ENCODE results near the gene TSPYL2.

TSPYL2 gene

DNA sequence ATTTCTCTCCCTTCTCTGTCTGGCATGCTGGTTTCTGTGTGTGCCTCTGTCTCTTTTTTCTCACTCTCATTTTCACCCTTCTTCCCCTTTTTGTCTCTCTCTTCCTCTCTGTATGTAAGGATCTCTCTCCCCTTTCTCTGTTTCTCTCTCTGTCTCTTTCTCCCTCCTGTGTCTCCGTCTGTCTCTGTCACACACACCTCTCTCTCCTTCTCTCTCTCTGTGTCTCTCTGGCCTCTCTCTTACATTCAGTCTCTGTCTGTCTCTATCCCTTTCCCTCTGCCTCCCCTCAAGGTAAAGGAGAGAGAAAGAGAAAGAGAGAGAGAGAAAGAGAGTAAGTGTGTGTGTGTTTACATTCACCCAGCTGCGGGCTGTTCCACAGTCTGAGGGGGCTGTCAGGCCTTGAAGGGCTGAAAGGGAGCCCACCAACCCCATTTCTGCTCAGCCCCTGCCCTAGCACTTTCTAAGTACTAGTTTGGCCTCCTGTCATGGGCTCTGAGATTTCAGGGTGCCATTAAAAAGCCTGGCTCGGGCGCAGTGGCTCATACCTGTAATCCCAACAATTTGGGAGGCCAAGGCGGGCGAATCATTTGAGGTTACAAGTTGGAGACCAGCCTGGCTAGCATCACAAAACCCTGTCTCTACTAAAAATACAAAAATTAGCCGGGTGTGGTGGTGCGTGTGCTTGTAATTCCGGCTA, 9.6 kb upstream of the TSPYL2 start:
- TF ChIP-seq GATA2 (IDR thresholded peaks at IDR 0.05; ENCODE audit: low read depth, low read length) = no peak

DNA sequence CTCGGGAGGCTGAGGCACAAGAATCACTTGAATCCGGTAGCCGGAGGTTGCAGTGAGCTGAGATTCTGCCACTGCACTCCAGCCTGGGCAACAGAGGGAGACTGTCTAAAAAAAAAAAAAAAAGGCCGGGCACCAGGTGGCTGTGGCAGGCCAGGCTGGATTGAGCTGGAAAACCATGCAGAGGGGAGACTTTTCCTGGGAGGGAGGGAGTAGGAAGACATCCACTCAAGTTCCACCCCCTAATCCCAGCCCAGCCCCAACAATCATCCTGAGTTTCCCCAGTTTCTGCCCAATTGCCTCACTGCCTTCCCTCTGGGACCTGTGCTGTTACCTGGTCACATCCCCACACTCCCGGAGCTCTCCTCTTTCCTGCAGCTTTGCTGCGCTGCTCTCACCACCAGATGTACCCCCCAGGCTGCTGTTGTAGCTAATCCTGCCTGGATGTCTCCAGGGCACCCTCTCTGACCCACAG, 9.0 kb upstream of the TSPYL2 start:
- TF ChIP-seq GATA2 (IDR thresholded peaks at IDR 0.05; ENCODE audit: low read depth, low read length) (no peak), GATA3 (IDR thresholded peaks at IDR 0.05; ENCODE audit: low read depth, low read length) (no peak)

DNA sequence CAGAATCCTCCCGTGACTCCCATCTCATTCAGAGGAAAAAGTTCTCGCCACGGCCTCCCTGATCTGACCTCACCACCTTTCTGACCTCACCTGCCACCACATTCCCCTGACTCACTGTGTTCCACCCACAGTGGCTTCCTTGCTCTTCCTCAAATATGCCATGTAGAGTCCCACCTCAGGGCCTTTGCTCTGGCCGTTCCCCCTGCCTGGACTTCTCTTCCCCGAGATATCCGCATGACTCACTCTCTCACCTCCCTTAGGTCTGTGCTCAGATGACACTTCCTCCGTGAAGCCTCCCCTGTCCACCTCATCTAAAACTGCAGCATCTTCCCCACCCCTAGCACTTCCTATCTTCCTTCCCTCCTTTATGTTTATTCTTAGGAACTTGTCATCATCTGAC, 7.2 kb upstream of the TSPYL2 start:
- TF ChIP-seq GATA2 (IDR thresholded peaks at IDR 0.05; ENCODE audit: low read depth, low read length) (no peak), GATA3 (IDR thresholded peaks at IDR 0.05; ENCODE audit: low read depth, low read length) (no peak)

DNA sequence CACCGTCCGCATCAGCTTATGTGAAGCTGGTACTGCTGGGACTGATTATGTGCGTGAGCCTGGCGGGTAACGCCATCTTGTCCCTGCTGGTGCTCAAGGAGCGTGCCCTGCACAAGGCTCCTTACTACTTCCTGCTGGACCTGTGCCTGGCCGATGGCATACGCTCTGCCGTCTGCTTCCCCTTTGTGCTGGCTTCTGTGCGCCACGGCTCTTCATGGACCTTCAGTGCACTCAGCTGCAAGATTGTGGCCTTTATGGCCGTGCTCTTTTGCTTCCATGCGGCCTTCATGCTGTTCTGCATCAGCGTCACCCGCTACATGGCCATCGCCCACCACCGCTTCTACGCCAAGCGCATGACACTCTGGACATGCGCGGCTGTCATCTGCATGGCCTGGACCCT, 5.5 kb upstream of the TSPYL2 start:
- TF ChIP-seq GATA2 (IDR thresholded peaks at IDR 0.05; ENCODE audit: low read depth, low read length) (no peak), GATA3 (IDR thresholded peaks at IDR 0.05; ENCODE audit: low read depth, low read length) (no peak)

DNA sequence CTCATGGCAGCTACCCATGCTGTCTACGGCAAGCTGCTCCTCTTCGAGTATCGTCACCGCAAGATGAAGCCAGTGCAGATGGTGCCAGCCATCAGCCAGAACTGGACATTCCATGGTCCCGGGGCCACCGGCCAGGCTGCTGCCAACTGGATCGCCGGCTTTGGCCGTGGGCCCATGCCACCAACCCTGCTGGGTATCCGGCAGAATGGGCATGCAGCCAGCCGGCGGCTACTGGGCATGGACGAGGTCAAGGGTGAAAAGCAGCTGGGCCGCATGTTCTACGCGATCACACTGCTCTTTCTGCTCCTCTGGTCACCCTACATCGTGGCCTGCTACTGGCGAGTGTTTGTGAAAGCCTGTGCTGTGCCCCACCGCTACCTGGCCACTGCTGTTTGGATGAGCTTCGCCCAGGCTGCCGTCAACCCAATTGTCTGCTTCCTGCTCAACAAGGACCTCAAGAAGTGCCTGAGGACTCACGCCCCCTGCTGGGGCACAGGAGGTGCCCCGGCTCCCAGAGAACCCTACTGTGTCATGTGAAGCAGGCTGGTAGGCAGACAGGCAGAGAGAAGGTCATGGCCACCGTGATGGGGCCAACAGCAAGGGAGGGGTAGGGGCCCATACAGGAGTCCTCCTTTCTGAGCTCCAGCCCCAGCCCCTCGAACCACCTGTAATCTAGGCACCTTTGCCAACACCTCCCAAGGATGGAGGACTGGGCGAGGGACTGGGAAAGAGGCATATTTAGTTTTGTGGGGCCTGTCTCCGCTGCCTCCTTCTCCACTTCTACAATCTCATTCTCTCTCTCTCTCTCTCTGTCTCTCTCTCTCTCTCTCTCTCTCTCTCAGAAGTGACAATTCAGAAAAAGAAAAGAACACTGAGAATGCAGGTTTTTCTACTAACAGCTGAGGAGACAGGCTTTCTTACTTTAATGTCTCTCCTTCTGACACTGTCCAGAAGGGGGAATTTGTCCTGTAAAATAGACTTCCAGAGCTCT, 4.7 kb upstream of the TSPYL2 start:
- TF ChIP-seq GATA3 (IDR thresholded peaks at IDR 0.05; ENCODE audit: low read depth, low read length) (no peak), GATA2 (IDR thresholded peaks at IDR 0.05; ENCODE audit: low read depth, low read length) (no peak)

DNA sequence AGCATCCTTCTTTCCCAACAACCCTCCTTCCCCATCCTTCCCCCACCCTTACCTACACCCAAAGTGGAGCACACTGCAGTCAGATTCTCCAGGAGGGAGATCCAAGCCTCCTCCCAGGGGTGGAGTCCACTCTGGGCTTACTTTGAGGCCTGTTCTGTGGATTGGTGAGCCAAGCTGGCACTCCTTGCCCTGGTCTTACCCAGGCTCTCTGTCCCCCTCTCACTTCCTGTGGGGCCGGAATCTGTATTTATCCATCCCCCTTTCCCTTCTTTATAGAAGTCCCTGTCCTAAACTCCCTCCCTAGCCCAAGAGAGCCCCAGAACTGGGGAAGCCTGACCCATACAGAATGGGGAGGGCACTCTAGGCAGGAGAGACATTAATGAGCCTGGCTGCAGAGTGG, 3.2 kb upstream of the TSPYL2 start:
- TF ChIP-seq GATA2 (IDR thresholded peaks at IDR 0.05; ENCODE audit: low read depth, low read length) (no peak), GATA3 (IDR thresholded peaks at IDR 0.05; ENCODE audit: low read depth, low read length) (no peak)

DNA sequence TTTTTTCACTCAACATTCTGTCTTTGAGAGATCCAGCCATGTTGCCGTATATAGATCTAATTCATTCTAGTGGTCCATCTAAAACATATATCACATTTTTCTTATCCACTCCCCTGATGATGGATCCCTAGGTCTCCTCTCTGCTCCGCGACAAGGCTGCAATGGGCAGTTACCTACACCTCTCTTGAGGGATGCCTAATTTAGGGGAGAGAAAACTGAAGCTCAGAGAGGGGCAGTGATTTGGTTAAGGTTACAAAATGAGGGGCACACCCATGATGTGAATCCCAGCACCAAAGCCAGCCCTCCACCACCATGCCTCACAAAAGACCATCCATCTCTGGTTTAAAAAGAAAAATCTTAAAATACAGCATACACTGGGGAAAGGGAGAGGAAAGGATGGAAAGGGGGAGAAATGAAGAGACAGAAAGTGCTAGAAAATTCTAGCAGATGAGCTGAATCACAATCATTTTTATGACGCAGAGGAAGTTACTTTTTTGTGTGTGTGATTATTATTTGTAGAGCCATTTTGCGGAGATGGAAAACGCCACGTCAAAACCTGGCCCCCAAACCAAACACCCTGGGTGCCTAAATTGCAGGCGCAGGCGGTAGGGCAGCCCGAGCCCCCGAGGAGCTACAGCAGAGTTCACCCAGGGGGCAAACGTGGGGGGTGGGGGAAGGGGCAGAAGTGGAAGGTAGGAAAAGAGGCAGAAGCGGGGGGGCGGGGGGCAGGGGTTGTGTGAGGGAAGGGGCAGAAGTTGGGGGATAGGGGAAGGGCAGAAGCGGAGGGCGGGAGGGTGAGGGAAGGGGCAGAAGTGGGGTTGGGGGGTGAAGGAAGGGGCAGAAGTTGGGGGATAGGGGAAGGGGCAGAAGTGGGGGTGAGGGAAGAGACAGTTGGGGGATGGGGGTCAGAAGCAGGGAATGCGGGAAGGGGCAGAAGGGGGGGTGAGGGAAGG, 1.3 kb upstream of the TSPYL2 start:
- TF ChIP-seq GATA2 (IDR thresholded peaks at IDR 0.05; ENCODE audit: low read depth, low read length) (no peak), GATA3 (IDR thresholded peaks at IDR 0.05; ENCODE audit: low read depth, low read length) (no peak)

DNA sequence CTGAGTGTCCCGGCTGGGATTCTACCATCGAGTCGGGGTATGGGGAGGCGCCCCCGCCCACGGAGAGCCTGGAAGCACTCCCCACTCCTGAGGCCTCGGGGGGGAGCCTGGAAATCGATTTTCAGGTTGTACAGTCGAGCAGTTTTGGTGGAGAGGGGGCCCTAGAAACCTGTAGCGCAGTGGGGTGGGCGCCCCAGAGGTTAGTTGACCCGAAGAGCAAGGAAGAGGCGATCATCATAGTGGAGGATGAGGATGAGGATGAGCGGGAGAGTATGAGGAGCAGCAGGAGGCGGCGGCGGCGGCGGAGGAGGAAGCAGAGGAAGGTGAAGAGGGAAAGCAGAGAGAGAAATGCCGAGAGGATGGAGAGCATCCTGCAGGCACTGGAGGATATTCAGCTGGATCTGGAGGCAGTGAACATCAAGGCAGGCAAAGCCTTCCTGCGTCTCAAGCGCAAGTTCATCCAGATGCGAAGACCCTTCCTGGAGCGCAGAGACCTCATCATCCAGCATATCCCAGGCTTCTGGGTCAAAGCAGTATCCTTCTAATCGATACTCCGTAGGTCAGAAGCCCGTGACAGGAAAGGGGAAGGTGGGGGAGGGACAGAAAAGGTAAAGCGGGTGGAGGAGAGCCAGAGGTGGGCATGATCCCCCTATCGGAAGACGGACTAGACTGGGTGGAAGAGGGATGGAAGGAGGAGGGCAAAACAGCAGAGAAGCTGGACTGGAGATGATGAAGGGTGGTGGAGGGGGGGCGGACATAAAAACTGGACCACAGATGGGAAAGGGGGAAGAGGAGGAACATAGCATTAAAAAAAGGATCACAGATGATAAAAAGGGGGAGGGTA, 828 bp downstream of the TSPYL2 start:
- TF ChIP-seq GATA3 (IDR thresholded peaks at IDR 0.05; ENCODE audit: low read depth, low read length) (no peak), GATA2 (IDR thresholded peaks at IDR 0.05; ENCODE audit: low read depth, low read length) (no peak)

DNA sequence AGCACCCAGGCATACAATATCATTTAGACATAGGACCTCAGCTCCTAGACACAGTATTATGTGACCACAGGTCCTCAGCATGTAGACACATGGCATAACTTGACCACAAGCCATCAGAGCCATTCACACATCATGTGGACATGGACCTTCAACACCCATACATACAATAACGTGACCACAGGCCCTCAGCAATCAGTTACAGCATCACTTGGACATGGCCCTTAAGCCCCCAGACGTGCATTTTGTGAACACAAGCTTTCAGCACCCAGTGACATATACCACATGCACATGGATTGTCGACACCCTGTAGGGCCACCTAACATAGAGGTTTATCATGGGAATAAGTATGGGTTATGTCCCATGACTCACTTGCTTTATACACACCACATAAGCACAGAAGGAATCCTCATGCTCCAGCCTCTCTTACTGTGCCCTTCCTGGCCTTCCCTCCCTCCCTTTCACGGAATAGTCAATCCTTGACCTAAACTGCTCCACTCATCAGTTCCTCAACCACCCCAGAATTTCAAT, 1.9 kb downstream of the TSPYL2 start:
- no peak for TF ChIP-seq GATA2 (IDR thresholded peaks at IDR 0.05; ENCODE audit: low read depth, low read length)
- no peak for TF ChIP-seq GATA3 (IDR thresholded peaks at IDR 0.05; ENCODE audit: low read depth, low read length)

DNA sequence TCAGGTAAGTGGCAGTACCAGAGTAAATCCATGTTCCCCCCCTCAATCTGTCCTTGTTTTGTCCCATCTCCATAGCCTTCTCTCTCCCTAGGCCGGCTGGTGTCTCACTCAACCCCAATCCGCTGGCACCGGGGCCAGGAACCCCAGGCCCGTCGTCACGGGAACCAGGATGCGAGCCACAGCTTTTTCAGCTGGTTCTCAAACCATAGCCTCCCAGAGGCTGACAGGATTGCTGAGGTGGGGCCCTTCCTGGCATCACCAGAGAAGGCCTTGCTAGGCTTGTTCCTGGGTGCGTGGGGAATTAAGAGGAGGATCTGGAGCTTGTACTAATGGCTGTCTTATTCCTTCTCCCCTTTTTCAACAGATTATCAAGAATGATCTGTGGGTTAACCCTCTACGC, 2.7 kb downstream of the TSPYL2 start:
- no peak for TF ChIP-seq GATA2 (IDR thresholded peaks at IDR 0.05; ENCODE audit: low read depth, low read length)

DNA sequence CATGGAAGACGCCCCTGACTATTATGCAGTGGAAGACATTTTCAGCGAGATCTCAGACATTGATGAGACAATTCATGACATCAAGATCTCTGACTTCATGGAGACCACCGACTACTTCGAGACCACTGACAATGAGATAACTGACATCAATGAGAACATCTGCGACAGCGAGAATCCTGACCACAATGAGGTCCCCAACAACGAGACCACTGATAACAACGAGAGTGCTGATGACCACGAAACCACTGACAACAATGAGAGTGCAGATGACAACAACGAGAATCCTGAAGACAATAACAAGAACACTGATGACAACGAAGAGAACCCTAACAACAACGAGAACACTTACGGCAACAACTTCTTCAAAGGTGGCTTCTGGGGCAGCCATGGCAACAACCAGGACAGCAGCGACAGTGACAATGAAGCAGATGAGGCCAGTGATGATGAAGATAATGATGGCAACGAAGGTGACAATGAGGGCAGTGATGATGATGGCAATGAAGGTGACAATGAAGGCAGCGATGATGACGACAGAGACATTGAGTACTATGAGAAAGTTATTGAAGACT, 3.6 kb downstream of the TSPYL2 start:
- no peak for TF ChIP-seq GATA3 (IDR thresholded peaks at IDR 0.05; ENCODE audit: low read depth, low read length)
- no peak for TF ChIP-seq GATA2 (IDR thresholded peaks at IDR 0.05; ENCODE audit: low read depth, low read length)

DNA sequence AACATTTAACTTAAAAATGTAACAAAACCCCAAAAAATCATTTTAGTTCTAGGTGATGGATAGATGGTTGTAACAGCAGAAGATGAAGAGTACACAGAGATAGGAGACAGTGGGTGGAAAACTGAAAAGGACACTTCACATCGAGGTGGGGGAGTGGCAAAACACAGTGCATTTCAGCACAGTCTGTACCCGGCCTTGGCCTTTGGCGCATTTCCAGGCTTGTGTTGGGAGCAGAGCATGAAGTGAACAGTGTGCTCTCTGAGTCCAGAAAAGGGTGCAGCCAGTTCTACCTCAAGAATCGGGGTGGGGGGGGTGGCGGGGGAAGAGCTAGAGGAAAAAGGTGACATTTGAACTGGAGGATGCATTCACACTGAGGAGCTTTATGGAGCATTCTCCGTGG, 4.3 kb downstream of the TSPYL2 start:
- no peak for TF ChIP-seq GATA3 (IDR thresholded peaks at IDR 0.05; ENCODE audit: low read depth, low read length)
- TF ChIP-seq GATA2 (IDR thresholded peaks at IDR 0.05; ENCODE audit: low read depth, low read length) = no peak
